ENCODE measurements around the gene FILIP1. TPM values are rescaled to one million over a fixed set of nuclear protein-coding genes. Genes with fewer than 3 reads are reported as not detected.

FILIP1 gene
- total RNA-seq, 3 donors from 2014 or later (not counting 1 experiment from before 2014, with no cell fraction given) = not detected

DNA sequence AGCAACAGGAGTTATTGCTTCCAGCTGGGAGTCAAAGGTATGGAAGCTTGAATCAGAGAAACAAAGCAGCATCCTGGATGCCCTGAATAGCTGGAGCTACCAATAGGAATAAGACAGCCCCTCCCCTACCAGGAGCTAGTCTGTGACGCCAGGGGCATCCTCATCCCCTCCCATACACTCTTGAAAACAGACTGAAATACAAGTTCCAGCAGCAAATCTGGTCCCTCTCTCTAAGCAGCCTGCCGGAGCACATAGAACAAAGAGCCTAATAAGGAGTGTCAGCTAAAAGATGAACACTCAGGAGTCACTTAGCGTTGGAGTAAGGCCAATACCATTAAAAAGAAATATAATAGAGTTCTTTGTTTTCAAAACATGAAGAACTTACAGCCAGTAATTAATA lies 25.6 kb downstream of the FILIP1 start:
- Mint-ChIP-seq H3K27me3 (ENCODE audit: low read depth in 2 of 2) (peaks cover 0 to 6% of the 10 kb centered on the region in 2 donors), H3K27ac (no peak overlapping the region), H3K9me3 (peaks cover 0 to 2% of the 10 kb centered on the region in 2 donors), H3K4me3 (no peak overlapping the region), H3K36me3 (no peaks in the 10 kb centered on the region), H3K4me1 (no peaks in the 10 kb centered on the region)
- Histone ChIP-seq H3K4me3 (ENCODE audit: low read length) (no peak overlapping the region), H3K27me3 (ENCODE audit: control insufficient read depth, insufficient read depth, low read length) (no peaks in the 10 kb centered on the region), H3K27ac (ENCODE audit: low read length) (no peak overlapping the region), H3K36me3 (ENCODE audit: control insufficient read depth, insufficient read depth, low read length) (no peaks in the 10 kb centered on the region), H3K4me1 (ENCODE audit: control insufficient read depth, insufficient read depth, low read length) (no peaks in the 10 kb centered on the region), H3K9me3 (ENCODE audit: control insufficient read depth, insufficient read depth, low read length) (peaks cover 3% of the 10 kb centered on the region)
- ATAC-seq = no peak
- no peak for TF ChIP-seq CTCF (IDR thresholded peaks at IDR 0.05)
- intact Hi-C loops (cut with micrococcal nuclease) = no loop called here
- DNase-seq = no peak
- 81% methylated on average over 2 of the region's 3 CpGs for WGBS (ENCODE audit: insufficient coverage)

GRCh38 chr6:75467284-75467683 lies 26.3 kb downstream of the FILIP1 start:
- intact Hi-C loops (cut with micrococcal nuclease) = no loop called here
- DNase-seq = no peak
- H3K27me3 ChIP-seq (ENCODE audit: control insufficient read depth, insufficient read depth, low read length) = no peaks in the 10 kb centered on the region
- no peaks in the 10 kb centered on the region for H3K36me3 ChIP-seq (ENCODE audit: control insufficient read depth, insufficient read depth, low read length)
- H3K27me3 Mint-ChIP-seq (ENCODE audit: low read depth in 2 of 2) = peaks cover 0 to 6% of the 10 kb centered on the region in 2 donors
- no peak for ATAC-seq
- H3K27ac ChIP-seq (ENCODE audit: low read length) = no peak overlapping the region
- no peaks in the 10 kb centered on the region for H3K36me3 Mint-ChIP-seq
- WGBS (ENCODE audit: insufficient coverage) = 78% methylated on average over 3 of the region's 4 CpGs
- peaks cover 0 to 2% of the 10 kb centered on the region in 2 donors for H3K9me3 Mint-ChIP-seq
- no peak overlapping the region for H3K27ac Mint-ChIP-seq
- no peak overlapping the region for H3K4me3 ChIP-seq (ENCODE audit: low read length)
- H3K9me3 ChIP-seq (ENCODE audit: control insufficient read depth, insufficient read depth, low read length) = peaks cover 3% of the 10 kb centered on the region
- TF ChIP-seq CTCF (IDR thresholded peaks at IDR 0.05) = no peak
- no peaks in the 10 kb centered on the region for H3K4me1 ChIP-seq (ENCODE audit: control insufficient read depth, insufficient read depth, low read length)
- H3K4me3 Mint-ChIP-seq = no peak overlapping the region
- H3K4me1 Mint-ChIP-seq = no peaks in the 10 kb centered on the region

DNA sequence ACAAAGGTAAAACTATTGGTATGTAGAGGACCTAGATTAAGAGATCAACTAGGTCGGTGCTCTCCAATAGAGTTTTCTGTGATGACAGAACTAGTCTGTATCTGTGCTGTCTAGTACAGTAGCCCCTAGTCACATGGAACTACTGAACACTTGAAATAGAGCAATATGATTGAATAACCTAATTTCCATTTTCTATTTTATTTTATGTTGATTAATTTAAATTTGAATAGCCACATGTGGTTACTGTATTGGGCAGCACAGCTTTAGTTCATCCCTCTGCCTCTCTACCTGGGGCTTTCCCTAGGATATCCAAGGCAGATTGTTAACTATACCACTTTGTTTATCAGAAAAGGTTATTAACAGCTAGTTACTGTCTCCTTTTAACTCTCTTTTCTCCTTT lies 27.0 kb downstream of the FILIP1 start:
- H3K27me3 Mint-ChIP-seq (ENCODE audit: low read depth in 2 of 2) = peaks cover 0 to 6% of the 10 kb centered on the region in 2 donors
- 93% methylated on average over 1 of the region's 1 CpG for WGBS (ENCODE audit: insufficient coverage)
- ATAC-seq (no peak), DNase-seq (no peak)
- TF ChIP-seq CTCF (IDR thresholded peaks at IDR 0.05) = no peak
- H3K27ac ChIP-seq (ENCODE audit: low read length) = no peak overlapping the region
- no peaks in the 10 kb centered on the region for H3K4me1 ChIP-seq (ENCODE audit: control insufficient read depth, insufficient read depth, low read length)
- no peaks in the 10 kb centered on the region for H3K4me1 Mint-ChIP-seq
- no peaks in the 10 kb centered on the region for H3K36me3 ChIP-seq (ENCODE audit: control insufficient read depth, insufficient read depth, low read length)
- peaks cover 0 to 2% of the 10 kb centered on the region in 2 donors for H3K9me3 Mint-ChIP-seq
- no peaks in the 10 kb centered on the region for H3K27me3 ChIP-seq (ENCODE audit: control insufficient read depth, insufficient read depth, low read length)
- no peak overlapping the region for H3K27ac Mint-ChIP-seq
- H3K4me3 ChIP-seq (ENCODE audit: low read length) = no peak overlapping the region
- H3K4me3 Mint-ChIP-seq = no peak overlapping the region
- intact Hi-C loops (cut with micrococcal nuclease) = no loop called here
- no peaks in the 10 kb centered on the region for H3K36me3 Mint-ChIP-seq
- peaks cover 3% of the 10 kb centered on the region for H3K9me3 ChIP-seq (ENCODE audit: control insufficient read depth, insufficient read depth, low read length)

- 82% methylated on average over 1 of the region's 1 CpG for WGBS (ENCODE audit: insufficient coverage)
- no peak for TF ChIP-seq CTCF (IDR thresholded peaks at IDR 0.05)
- H3K27me3 ChIP-seq (ENCODE audit: control insufficient read depth, insufficient read depth, low read length) = no peaks in the 10 kb centered on the region
- no peak overlapping the region for H3K27ac ChIP-seq (ENCODE audit: low read length)
- DNase-seq (no peak), ATAC-seq (no peak)
- H3K9me3 ChIP-seq (ENCODE audit: control insufficient read depth, insufficient read depth, low read length) = peaks cover 3% of the 10 kb centered on the region
- no peaks in the 10 kb centered on the region for H3K27me3 Mint-ChIP-seq (ENCODE audit: low read depth in 2 of 2)
- H3K4me3 Mint-ChIP-seq = no peak overlapping the region
- H3K36me3 ChIP-seq (ENCODE audit: control insufficient read depth, insufficient read depth, low read length) = no peaks in the 10 kb centered on the region
- intact Hi-C loops (cut with micrococcal nuclease) = no loop called here
- no peak overlapping the region for H3K4me3 ChIP-seq (ENCODE audit: low read length)
- H3K9me3 Mint-ChIP-seq = peaks cover 0 to 2% of the 10 kb centered on the region in 2 donors
- H3K4me1 Mint-ChIP-seq = no peaks in the 10 kb centered on the region
- no peaks in the 10 kb centered on the region for H3K4me1 ChIP-seq (ENCODE audit: control insufficient read depth, insufficient read depth, low read length)
- H3K36me3 Mint-ChIP-seq = no peaks in the 10 kb centered on the region
- no peak overlapping the region for H3K27ac Mint-ChIP-seq
Measured at GRCh38 chr6:75463908-75464307, 29.7 kb downstream of the FILIP1 start.
